HG03432 (cell line): ENCODE results near the gene MORN5.

Experiments used
- ATAC-seq: cut with Tn5 transposase; IDR thresholded peaks from one replicate; pipeline ENCODE4 v1.9.1; 2021; ENCODE audit warnings: mild to moderate bottlenecking, moderate library complexity; ENCODE audit not compliant: unreplicated experiment

The MORN5 gene

GRCh38 chr9:122226758-122227574, 67.3 kb downstream of the MORN5 start:
- ATAC-seq: no peak

- ATAC-seq: no peak
Observed at GRCh38 chr9:122227575-122227900, 67.8 kb downstream of the MORN5 start.

- no peak for ATAC-seq
Observed at GRCh38 chr9:122228191-122228567, 68.5 kb downstream of the MORN5 start.

GRCh38 chr9:122228568-122229484, 69.1 kb downstream of the MORN5 start, which contains the start of gene LHX6:
LHX6 (minus strand) TSS chr9:122228957; CDS start chr9:122228740, 217 bp downstream.
- ATAC-seq: no peak

GRCh38 chr9:122229485-122229837, 69.8 kb downstream of the MORN5 start:
- ATAC-seq: no peak

GRCh38 chr9:122232796-122233306, 73.1 kb downstream of the MORN5 start:
- no peak for ATAC-seq

GRCh38 chr9:122234022-122234748, 74.5 kb downstream of the MORN5 start:
- ATAC-seq: no peak

- no peak for ATAC-seq
Observed at GRCh38 chr9:122236681-122237080, 77.0 kb downstream of the MORN5 start.

GRCh38 chr9:122239722-122240121, 80.0 kb downstream of the MORN5 start:
- ATAC-seq: no peak

GRCh38 chr9:122244349-122244748, 84.6 kb downstream of the MORN5 start:
- no peak for ATAC-seq

- ATAC-seq: no peak
Observed at GRCh38 chr9:122246666-122247065, 87.0 kb downstream of the MORN5 start.

GRCh38 chr9:122248448-122248865, 88.7 kb downstream of the MORN5 start:
- ATAC-seq: no peak
